GM13977 (cell line): ENCODE measurements around the gene SPIRE2.
"Not testable (repeated sequence)": the region's sequence is repeated elsewhere in the genome, so short reads cannot be mapped to it uniquely, and the experiment has no call there.

ENCODE experiments used
- DNase-seq: peaks from one replicate; pipeline ENCODE4 v3.0.0; 2012; ENCODE audit warnings: low spot score
- in situ Hi-C: fragments of 300-500 bp; cut with MboI; formaldehyde crosslinking; loops from one replicate; pipeline ENCODE4 v1.12.0; 2022; ENCODE audit warnings: low sequenced_read_pairs, low pct_unique_long_range_greater_than_20kb, mixed read lengths, inconsistent platforms; ENCODE audit not compliant: unreplicated experiment
- TF ChIP-seq, protein P1 (sequence below): IDR thresholded peaks from 2 replicates; pipeline ENCODE4 v1.5.1; 2012; ENCODE audit warnings: mild to moderate bottlenecking, control low read depth; ENCODE audit not compliant: insufficient read depth; ENCODE audit errors: extremely low read depth, missing control alignments

Gene SPIRE2

GRCh38 chr16:89808475-89808874, 19.8 kb upstream of the SPIRE2 start:
- in situ Hi-C loops = no loop called here
- TF ChIP-seq, protein P1, sequence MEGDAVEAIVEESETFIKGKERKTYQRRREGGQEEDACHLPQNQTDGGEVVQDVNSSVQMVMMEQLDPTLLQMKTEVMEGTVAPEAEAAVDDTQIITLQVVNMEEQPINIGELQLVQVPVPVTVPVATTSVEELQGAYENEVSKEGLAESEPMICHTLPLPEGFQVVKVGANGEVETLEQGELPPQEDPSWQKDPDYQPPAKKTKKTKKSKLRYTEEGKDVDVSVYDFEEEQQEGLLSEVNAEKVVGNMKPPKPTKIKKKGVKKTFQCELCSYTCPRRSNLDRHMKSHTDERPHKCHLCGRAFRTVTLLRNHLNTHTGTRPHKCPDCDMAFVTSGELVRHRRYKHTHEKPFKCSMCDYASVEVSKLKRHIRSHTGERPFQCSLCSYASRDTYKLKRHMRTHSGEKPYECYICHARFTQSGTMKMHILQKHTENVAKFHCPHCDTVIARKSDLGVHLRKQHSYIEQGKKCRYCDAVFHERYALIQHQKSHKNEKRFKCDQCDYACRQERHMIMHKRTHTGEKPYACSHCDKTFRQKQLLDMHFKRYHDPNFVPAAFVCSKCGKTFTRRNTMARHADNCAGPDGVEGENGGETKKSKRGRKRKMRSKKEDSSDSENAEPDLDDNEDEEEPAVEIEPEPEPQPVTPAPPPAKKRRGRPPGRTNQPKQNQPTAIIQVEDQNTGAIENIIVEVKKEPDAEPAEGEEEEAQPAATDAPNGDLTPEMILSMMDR = no peak
- DNase-seq = no peak

DNA sequence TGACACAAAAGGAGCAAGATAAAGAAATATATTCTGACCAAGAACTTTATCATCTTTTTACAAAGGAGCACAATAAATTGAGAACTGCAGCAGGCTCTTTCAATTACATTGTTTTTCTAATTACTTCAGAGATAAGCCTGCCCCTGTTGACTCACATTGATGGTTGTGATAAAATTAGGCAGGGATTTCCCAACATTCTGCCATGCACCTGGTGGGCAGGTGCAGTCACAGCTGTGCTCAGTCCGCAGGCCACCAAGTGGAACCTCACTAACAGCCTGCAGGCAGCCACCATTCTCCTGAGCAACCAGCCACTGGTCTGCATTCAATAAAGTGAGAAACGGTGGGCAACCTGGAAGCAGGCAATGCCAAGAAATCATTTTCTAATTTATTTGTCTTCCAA, 17.0 kb upstream of the SPIRE2 start:
- TF ChIP-seq, protein P1 = no peak
- in situ Hi-C loops = no loop called here
- DNase-seq = no peak

DNA sequence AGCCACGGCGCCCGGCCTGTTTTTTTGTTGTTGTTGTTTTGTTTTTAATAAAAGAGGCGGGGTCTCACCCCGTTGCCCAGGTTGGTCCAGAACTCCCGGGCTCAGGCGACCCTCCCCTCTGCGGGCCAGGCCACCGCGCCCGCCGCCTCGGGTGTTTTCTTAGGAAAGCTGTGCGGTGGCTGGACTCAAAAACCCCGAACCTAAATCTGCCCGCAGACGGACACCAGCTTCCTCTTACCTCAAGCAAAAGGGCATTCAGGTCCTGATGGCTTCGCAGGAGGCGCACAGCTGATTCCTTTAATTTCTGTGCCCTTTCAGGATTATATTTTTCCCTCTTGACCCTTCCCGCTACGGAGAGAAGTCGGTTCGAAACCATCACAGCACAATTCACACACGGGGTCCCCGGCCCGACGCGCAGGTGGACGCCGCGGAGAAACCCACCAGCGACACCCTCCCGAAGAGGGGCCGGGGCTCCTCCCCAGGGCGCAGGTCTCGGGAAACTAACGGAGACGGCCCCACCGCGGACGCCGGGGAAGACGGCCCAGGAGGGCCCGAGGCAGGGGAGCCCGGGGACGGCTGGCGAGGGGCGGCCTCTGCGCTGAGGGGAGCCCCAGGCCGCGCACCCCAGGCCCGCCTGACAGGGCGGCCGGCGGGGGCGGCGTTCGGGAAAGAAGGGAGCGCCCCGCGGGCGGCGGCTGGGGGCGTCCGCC, 12.5 kb upstream of the SPIRE2 start:
- TF ChIP-seq, protein P1 = no peak
- in situ Hi-C loops = no loop called here
- DNase-seq = peak; percentile 60

DNA sequence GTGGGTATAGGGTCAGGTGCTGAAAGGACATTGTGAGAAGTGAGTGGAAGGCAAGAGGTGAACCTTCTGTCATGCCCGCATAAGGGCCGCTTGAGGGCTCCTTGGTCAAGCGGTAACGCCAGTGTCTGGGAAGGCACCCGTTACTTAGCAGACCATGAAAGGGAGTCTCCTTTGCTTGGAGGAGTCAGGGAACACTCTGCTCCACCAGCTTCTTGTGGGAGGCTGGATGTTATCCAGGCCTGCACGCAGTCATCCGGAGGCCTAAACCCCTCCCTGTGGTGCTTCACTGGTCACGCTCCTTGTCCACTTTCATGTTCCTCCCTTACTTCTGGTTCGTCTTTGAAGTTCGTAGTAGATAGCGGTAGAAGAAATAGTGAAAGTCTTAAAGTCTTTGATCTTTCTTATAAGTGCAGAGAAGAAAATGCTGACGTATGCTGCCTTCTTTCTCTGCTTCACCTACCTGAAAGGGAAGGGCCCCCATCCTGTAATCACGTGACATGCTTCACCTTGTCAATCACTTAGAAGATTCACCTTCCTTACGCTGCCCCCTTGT, 9.3 kb upstream of the SPIRE2 start:
- DNase-seq, in situ Hi-C loops: not testable (repeated sequence)

DNA sequence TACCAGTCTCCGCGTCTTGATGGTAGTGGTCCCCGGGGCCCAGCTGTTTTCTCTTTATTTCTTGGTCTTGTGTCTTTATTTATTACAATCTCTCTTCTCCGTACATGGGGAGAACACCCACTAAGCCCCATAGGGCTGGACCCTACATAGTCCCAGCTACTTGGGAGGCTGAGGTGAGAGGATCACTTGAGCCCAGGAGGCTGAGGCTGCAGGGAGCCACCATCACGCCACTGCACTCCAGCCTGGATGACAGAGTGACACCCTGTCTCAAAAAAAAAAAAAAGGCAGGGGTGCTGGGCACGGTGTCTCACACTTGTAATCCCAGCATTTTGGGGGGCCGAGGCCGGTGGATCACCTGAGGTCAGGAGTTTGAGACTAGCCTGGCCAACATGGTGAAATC, 8.8 kb upstream of the SPIRE2 start:
- in situ Hi-C loops, DNase-seq: not testable (repeated sequence)

DNA sequence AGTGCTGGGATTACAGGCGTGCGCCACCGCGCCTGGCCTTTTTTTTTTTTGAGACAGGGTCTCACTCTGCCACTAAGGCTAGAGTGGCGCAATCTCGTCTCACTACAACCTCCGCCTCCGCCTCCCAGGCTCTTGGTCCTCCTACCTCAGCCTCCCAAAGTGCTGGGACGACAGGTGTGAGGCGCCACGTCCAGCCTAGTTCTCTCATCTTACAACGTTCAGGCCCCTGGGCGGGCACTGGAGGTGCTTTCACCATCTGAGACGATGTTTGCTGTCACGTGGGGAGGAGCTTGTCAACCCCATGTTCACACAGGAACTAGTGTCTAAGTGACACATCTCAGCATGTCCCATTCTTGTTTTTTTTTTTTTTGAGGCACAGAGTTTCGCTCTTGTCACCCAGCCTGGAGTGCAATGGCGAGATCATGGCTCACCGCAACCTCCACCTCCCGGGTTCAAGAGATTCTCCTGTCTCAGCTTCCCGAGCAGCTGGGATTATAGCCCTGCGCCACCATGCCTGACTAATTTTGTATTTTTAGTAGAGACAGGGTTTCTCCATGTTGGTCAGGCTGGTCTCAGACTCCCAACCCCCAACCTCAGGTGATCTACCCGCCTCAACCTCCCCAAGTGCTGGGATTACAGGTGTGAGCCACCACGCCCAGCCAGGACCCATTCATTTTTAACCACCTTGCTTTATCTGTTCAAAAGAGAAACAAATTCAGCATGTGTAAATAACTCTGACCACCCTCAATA, 6.7 kb upstream of the SPIRE2 start:
- DNase-seq = no peak
- TF ChIP-seq, protein P1 = no peak
- in situ Hi-C loops = no loop called here

DNA sequence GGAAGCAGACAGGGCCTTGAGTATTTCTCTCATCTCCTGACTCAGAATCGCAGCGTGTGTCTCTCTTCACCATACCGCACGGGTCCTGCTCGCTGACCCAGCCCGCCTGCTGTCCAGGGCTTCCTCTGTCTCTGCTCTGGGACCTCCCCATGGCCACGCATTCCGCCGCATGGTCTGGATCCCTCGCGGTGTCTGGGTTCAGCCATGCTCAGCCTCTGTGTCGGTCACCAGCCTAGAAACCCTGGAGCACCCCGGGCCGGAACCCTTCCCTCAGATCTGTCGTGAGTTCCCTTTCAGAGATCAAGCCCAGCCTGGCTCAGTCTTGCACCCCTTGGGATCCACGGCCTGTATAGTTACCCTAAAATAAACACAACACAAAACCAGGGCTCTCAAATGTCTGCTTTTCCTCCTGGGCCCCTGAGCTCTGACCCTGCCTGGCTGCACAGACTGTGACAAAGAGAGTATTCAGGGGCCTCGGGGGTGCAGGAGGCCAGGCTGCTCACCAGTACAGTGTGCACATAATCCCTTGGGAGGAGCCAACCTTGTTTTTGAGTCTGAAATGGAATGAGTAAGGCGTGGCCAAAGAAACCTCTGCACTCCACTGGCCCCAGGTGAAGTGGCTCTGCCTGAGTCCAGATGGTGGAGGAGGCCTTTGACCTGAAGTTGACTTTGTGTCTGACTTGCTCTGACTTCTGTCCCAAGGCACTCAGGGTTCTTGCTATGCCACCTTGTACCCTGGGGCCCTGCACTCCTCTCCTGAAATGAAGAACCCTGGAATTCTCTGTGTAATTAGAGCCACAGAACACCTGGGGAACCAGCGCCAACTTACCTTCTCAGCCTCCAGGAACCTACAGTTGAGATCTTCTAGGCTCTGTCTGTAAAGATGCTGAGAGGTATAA, 5.8 kb upstream of the SPIRE2 start:
- TF ChIP-seq, protein P1 = no peak
- in situ Hi-C loops = no loop called here
- no peak for DNase-seq
